ENCODE results near the gene ADIG. TPM values are rescaled to one million over a fixed set of nuclear protein-coding genes. Genes with fewer than 3 reads are reported as not detected.

ADIG gene
- total RNA-seq, 1 donor: not detected

DNA sequence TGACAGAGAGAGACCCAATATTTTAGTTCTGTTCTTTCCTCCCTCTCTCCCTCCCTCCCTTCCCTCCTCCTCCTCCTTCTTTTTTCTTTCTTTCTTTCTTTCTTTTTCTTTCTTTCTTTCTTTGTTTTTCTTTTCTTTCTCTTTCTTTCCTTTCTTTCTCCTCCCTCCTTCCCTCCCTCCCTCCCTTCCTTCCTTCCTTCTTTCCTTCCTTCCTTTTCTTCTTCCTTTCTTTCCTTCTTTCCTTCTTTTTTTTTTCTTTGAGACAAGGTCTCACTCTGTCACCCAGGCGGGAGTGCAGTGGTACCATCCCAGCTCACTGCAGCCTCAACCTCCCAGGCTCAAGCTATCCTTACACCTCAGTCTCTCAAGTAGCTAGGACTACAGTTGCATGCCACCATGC is 49.0 kb downstream of the ADIG start:
- Histone ChIP-seq H3K4me3 (ENCODE audit: insufficient read depth, low read length) (no peak overlapping the region), H3K9me3 (ENCODE audit: low read depth, low read length) (no peaks in the 10 kb centered on the region), H3K36me3 (ENCODE audit: insufficient read depth, low read length) (no peaks in the 10 kb centered on the region), H3K27me3 (ENCODE audit: insufficient read depth, low read length) (no peaks in the 10 kb centered on the region), H2AFZ (ENCODE audit: low read length) (no peak overlapping the region), H3K79me2 (ENCODE audit: insufficient read depth, low read length) (no peaks in the 10 kb centered on the region), H3K4me2 (ENCODE audit: insufficient read depth, low read length) (no peak overlapping the region), H4K20me1 (ENCODE audit: insufficient read depth, low read length) (no peaks in the 10 kb centered on the region), H3K4me1 (ENCODE audit: insufficient read depth, low read length) (no peaks in the 10 kb centered on the region), H3K27ac (ENCODE audit: low read depth, low read length) (no peak overlapping the region)
- TF ChIP-seq, protein P1, sequence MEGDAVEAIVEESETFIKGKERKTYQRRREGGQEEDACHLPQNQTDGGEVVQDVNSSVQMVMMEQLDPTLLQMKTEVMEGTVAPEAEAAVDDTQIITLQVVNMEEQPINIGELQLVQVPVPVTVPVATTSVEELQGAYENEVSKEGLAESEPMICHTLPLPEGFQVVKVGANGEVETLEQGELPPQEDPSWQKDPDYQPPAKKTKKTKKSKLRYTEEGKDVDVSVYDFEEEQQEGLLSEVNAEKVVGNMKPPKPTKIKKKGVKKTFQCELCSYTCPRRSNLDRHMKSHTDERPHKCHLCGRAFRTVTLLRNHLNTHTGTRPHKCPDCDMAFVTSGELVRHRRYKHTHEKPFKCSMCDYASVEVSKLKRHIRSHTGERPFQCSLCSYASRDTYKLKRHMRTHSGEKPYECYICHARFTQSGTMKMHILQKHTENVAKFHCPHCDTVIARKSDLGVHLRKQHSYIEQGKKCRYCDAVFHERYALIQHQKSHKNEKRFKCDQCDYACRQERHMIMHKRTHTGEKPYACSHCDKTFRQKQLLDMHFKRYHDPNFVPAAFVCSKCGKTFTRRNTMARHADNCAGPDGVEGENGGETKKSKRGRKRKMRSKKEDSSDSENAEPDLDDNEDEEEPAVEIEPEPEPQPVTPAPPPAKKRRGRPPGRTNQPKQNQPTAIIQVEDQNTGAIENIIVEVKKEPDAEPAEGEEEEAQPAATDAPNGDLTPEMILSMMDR (IDR thresholded peaks at IDR 0.05; ENCODE audit: extremely low read depth, low read depth, low read length): no peak
- no peak for DNase-seq (ENCODE audit: insufficient read length, low spot score, missing footprints)

DNA sequence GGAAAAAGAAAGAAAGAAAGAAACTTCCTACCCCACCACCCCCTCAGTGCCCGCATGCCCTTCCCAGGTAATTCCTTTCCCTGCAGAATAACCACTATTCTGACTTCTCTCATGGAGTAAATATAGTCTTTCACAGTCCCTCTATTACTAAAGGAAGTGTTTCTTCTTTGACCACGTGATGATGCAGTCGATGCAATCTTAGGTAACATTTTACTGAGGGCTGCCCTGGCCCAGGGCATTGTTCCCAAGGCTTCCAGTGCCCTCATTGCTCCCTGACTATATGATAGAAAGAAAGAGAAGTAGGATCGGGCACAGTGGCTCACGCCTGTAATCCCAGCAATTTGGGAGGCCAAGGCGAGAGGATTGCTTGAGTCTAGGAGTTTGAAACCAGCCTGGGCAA is 49.7 kb downstream of the ADIG start:
- Histone ChIP-seq H3K36me3 (ENCODE audit: insufficient read depth, low read length) (no peaks in the 10 kb centered on the region), H2AFZ (ENCODE audit: low read length) (no peak overlapping the region), H3K27ac (ENCODE audit: low read depth, low read length) (no peak overlapping the region), H4K20me1 (ENCODE audit: insufficient read depth, low read length) (no peaks in the 10 kb centered on the region), H3K79me2 (ENCODE audit: insufficient read depth, low read length) (no peaks in the 10 kb centered on the region), H3K4me2 (ENCODE audit: insufficient read depth, low read length) (no peak overlapping the region), H3K4me1 (ENCODE audit: insufficient read depth, low read length) (no peaks in the 10 kb centered on the region), H3K4me3 (ENCODE audit: insufficient read depth, low read length) (no peak overlapping the region), H3K9me3 (ENCODE audit: low read depth, low read length) (no peaks in the 10 kb centered on the region), H3K27me3 (ENCODE audit: insufficient read depth, low read length) (no peaks in the 10 kb centered on the region)
- no peak for DNase-seq (ENCODE audit: insufficient read length, low spot score, missing footprints)
- TF ChIP-seq, protein P1 (IDR thresholded peaks at IDR 0.05; ENCODE audit: extremely low read depth, low read depth, low read length): no peak

- no peaks in the 10 kb centered on the region for H3K36me3 ChIP-seq (ENCODE audit: insufficient read depth, low read length)
- H2AFZ ChIP-seq (ENCODE audit: low read length): no peak overlapping the region
- no peaks in the 10 kb centered on the region for H3K9me3 ChIP-seq (ENCODE audit: low read depth, low read length)
- TF ChIP-seq, protein P1 (IDR thresholded peaks at IDR 0.05; ENCODE audit: extremely low read depth, low read depth, low read length): no peak
- no peak overlapping the region for H3K4me3 ChIP-seq (ENCODE audit: insufficient read depth, low read length)
- H3K4me1 ChIP-seq (ENCODE audit: insufficient read depth, low read length): no peaks in the 10 kb centered on the region
- no peaks in the 10 kb centered on the region for H3K27me3 ChIP-seq (ENCODE audit: insufficient read depth, low read length)
- H3K27ac ChIP-seq (ENCODE audit: low read depth, low read length): no peak overlapping the region
- H4K20me1 ChIP-seq (ENCODE audit: insufficient read depth, low read length): no peaks in the 10 kb centered on the region
- no peaks in the 10 kb centered on the region for H3K79me2 ChIP-seq (ENCODE audit: insufficient read depth, low read length)
- DNase-seq (ENCODE audit: insufficient read length, low spot score, missing footprints): peak; percentile 73
- H3K4me2 ChIP-seq (ENCODE audit: insufficient read depth, low read length): no peak overlapping the region
These were observed 50.4 kb downstream of the ADIG start for GRCh38 chr20:38631155-38632022.

DNA sequence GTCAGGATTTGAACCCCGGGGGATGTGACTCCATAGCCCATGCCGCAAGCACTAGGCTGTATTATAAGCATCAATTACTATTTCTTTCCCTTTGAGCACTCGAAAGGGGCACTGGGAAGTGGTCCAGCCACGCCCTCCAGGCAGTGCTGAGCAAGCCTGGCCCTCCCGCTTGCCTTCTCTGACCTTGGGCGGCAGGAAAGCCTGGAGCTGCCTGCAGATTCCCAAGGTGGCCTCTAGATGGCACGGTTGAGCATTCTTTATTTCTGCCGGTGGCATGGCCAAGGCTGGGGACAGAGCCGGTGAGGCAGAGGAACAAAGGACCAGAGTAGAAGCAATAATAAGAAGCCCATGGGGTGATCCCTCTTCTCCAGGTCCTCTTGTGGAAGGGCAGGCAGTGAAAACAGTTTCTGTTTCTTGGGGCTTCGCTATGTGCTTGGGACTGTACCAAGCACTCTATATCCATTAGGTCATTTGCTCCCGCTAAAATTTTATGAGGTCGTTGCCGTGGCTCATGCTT is 52.6 kb downstream of the ADIG start:
- H3K4me1 ChIP-seq (ENCODE audit: insufficient read depth, low read length): no peaks in the 10 kb centered on the region
- no peaks in the 10 kb centered on the region for H3K27me3 ChIP-seq (ENCODE audit: insufficient read depth, low read length)
- no peak overlapping the region for H2AFZ ChIP-seq (ENCODE audit: low read length)
- no peak overlapping the region for H3K27ac ChIP-seq (ENCODE audit: low read depth, low read length)
- no peak overlapping the region for H3K4me2 ChIP-seq (ENCODE audit: insufficient read depth, low read length)
- H3K4me3 ChIP-seq (ENCODE audit: insufficient read depth, low read length): no peak overlapping the region
- no peaks in the 10 kb centered on the region for H3K79me2 ChIP-seq (ENCODE audit: insufficient read depth, low read length)
- DNase-seq (ENCODE audit: insufficient read length, low spot score, missing footprints): peak; percentile 94
- no peaks in the 10 kb centered on the region for H3K9me3 ChIP-seq (ENCODE audit: low read depth, low read length)
- TF ChIP-seq, protein P1 (IDR thresholded peaks at IDR 0.05; ENCODE audit: extremely low read depth, low read depth, low read length): peak; percentile 88
- no peaks in the 10 kb centered on the region for H3K36me3 ChIP-seq (ENCODE audit: insufficient read depth, low read length)
- H4K20me1 ChIP-seq (ENCODE audit: insufficient read depth, low read length): no peaks in the 10 kb centered on the region
